Measurements from ENCODE around the gene FCSK.
A peak's percentile ranks its signal among the peaks of the same experiment; 100 is the strongest.

The FCSK gene

DNA sequence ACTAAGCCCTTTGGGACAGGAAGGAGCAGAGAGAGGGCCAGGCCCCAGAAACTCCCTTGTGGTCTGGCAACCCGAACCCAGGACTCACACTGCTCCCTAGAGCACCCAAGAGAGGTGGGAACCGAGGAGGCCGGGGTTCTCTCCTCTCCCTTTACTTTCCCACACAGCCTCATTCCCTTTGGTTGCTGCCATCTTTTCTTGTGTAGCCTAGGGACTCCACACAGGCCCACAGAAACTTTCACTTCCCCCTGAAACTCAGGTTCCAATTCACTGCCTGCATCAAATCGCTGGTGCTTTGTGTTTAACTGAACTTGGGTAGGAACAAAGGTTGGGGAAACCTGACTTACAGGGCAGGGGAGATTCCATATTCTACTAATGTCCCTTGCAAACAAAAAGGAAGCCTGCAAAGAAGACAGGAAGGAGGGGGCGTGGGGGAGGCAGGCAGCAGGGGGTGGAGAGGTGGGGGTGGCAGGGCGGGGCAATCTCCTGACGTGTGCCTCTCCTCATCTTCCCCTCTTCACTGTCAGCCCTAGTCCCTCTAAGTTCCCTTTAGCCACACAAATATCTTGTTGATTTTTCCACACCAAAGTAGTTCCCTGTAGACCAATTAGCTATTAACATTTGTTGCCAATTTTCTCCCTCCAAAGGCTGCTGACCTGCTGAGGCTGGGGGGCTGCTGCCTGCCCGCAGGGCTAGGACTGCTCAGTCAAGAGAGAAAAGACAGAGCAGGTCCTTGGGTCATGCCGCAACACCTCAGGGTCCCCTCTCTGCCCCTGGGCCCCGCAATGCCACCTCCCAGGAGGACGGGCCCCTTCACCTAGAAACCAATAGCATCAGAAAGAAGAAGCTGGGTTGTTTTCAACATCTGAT lies 23.5 kb upstream of the FCSK start:
- Histone ChIP-seq H3K27ac (ENCODE audit: low read depth in 2 of 2, low read length in 2 of 2) (peak overlapping the region; percentile 13 to 78), H3K36me3 (ENCODE audit: control insufficient read depth in 2 of 2, insufficient read depth in 2 of 2, low read length in 2 of 2) (peaks cover 0 to 3% of the 10 kb centered on the region in 2 donors), H3K27me3 (ENCODE audit: control insufficient read depth in 2 of 2, insufficient read depth in 2 of 2, low read length in 2 of 2) (no peaks in the 10 kb centered on the region), H3K9ac (ENCODE audit: low read depth in 1 of 2, low read length in 2 of 2) (peak overlapping the region in 1 of 2 donors; percentile 49), H3K4me3 (ENCODE audit: low read length in 2 of 2) (peak overlapping the region in 1 of 2 donors; percentile 31), H3K9me3 (ENCODE audit: control insufficient read depth in 2 of 2, low read length in 2 of 2) (no peaks in the 10 kb centered on the region), H3K4me1 (ENCODE audit: control insufficient read depth in 2 of 2, insufficient read depth in 2 of 2, low read length in 2 of 2) (peaks cover 46 to 51% of the 10 kb centered on the region in 2 donors)

DNA sequence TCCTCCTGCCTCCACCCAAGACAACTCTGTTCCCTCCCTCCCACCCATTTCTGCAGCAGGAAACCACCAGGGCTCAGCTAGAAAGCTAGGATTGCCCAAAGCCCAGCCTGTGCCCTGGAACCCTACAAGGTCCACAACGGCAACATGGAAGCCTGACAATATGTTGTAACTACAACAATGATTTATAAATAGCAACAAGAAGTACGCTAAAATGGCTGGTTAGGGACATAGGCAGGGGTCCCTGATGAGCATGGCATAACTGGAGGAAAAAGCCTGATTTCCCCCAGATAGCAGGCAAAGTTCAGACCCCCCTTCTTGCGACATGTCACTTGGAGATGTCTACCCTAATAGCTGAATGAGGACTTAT lies 22.1 kb upstream of the FCSK start:
- Histone ChIP-seq H3K9ac (ENCODE audit: low read depth in 1 of 2, low read length in 2 of 2) (no peak overlapping the region), H3K4me1 (ENCODE audit: control insufficient read depth in 2 of 2, insufficient read depth in 2 of 2, low read length in 2 of 2) (peaks cover 46 to 52% of the 10 kb centered on the region in 2 donors), H3K4me3 (ENCODE audit: low read length in 2 of 2) (no peak overlapping the region), H3K27me3 (ENCODE audit: control insufficient read depth in 2 of 2, insufficient read depth in 2 of 2, low read length in 2 of 2) (no peaks in the 10 kb centered on the region), H3K36me3 (ENCODE audit: control insufficient read depth in 2 of 2, insufficient read depth in 2 of 2, low read length in 2 of 2) (peaks cover 0 to 3% of the 10 kb centered on the region in 2 donors), H3K27ac (ENCODE audit: low read depth in 2 of 2, low read length in 2 of 2) (no peak overlapping the region), H3K9me3 (ENCODE audit: control insufficient read depth in 2 of 2, low read length in 2 of 2) (no peaks in the 10 kb centered on the region)

DNA sequence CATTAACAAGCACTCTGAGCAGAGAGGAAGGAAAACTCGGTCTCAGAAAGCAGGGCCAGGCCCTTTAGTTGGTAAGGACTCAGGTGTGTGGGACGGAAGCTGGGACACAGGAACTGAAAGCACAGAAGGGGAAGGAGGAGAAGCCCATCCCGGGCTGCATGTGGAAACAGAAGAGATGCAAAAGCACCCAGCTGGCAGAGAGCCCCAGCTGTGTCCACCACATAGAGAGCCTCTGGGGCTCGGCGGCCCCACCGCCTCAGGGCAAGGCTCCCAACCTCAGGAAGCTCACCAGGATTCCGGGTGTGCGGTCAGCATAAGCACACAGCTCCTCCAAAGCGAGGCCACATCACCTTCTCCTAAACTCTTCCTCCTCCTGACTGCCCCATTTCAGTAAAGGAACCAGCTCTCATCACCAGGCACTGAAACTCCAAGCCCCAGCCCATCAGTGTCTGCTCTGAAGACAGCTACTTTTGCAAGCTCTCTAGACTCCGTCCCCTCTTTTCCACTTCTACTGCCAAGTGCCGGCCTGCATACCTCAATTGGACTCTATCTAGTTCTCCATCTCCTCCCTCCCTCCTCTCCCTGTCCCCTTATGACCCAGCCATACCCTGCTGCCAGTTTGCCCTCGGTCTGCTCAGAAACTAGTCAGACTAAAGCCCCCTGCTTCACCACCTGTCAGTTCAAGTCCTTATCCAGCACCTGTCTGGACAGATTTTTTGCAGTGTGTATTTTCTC lies 21.5 kb upstream of the FCSK start:
- H3K9me3 ChIP-seq (ENCODE audit: control insufficient read depth in 2 of 2, low read length in 2 of 2), result no peaks in the 10 kb centered on the region
- peak overlapping the region in 1 of 2 donors; percentile 26 for H3K27ac ChIP-seq (ENCODE audit: low read depth in 2 of 2, low read length in 2 of 2)
- peaks cover 0 to 3% of the 10 kb centered on the region in 2 donors for H3K36me3 ChIP-seq (ENCODE audit: control insufficient read depth in 2 of 2, insufficient read depth in 2 of 2, low read length in 2 of 2)
- no peaks in the 10 kb centered on the region for H3K27me3 ChIP-seq (ENCODE audit: control insufficient read depth in 2 of 2, insufficient read depth in 2 of 2, low read length in 2 of 2)
- no peak overlapping the region for H3K4me3 ChIP-seq (ENCODE audit: low read length in 2 of 2)
- H3K4me1 ChIP-seq (ENCODE audit: control insufficient read depth in 2 of 2, insufficient read depth in 2 of 2, low read length in 2 of 2), result peaks cover 41 to 52% of the 10 kb centered on the region in 2 donors
- no peak overlapping the region for H3K9ac ChIP-seq (ENCODE audit: low read depth in 1 of 2, low read length in 2 of 2)

DNA sequence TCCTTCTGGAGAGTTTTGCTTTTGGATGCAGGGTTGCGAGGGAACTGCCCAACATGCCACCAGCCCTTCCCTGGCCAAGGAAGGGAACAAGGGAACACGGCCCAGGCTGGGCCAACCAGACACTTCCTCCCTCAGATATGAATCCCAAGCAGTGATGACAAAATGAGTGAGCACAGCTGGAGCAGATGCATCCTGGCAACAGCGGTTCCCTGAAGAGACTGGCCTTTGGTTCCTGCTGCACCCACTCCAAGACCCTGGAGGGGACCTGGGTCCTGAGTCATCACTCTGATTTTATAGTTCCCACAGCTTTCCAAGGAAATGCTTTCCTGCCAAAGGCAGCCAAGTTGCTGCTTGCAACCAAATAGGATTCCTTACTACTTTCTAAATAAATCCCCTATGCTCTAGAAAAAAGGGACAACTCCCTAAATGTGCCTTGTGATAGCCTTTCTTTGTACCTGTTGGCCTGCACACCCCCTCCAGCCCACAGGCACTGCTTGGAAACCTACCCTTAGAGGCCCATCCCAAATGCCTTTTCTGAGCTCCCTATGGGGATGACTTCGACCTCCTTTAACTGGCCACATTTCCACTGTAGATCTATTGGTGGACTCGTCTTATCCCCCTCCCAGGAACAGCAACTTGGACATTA lies 20.8 kb upstream of the FCSK start:
- H3K4me1 ChIP-seq (ENCODE audit: control insufficient read depth in 2 of 2, insufficient read depth in 2 of 2, low read length in 2 of 2), result peaks cover 38 to 50% of the 10 kb centered on the region in 2 donors
- peak overlapping the region; percentile 13 to 26 for H3K27ac ChIP-seq (ENCODE audit: low read depth in 2 of 2, low read length in 2 of 2)
- no peaks in the 10 kb centered on the region for H3K27me3 ChIP-seq (ENCODE audit: control insufficient read depth in 2 of 2, insufficient read depth in 2 of 2, low read length in 2 of 2)
- peaks cover 0 to 3% of the 10 kb centered on the region in 2 donors for H3K36me3 ChIP-seq (ENCODE audit: control insufficient read depth in 2 of 2, insufficient read depth in 2 of 2, low read length in 2 of 2)
- no peaks in the 10 kb centered on the region for H3K9me3 ChIP-seq (ENCODE audit: control insufficient read depth in 2 of 2, low read length in 2 of 2)
- no peak overlapping the region for H3K4me3 ChIP-seq (ENCODE audit: low read length in 2 of 2)
- H3K9ac ChIP-seq (ENCODE audit: low read depth in 1 of 2, low read length in 2 of 2), result no peak overlapping the region

DNA sequence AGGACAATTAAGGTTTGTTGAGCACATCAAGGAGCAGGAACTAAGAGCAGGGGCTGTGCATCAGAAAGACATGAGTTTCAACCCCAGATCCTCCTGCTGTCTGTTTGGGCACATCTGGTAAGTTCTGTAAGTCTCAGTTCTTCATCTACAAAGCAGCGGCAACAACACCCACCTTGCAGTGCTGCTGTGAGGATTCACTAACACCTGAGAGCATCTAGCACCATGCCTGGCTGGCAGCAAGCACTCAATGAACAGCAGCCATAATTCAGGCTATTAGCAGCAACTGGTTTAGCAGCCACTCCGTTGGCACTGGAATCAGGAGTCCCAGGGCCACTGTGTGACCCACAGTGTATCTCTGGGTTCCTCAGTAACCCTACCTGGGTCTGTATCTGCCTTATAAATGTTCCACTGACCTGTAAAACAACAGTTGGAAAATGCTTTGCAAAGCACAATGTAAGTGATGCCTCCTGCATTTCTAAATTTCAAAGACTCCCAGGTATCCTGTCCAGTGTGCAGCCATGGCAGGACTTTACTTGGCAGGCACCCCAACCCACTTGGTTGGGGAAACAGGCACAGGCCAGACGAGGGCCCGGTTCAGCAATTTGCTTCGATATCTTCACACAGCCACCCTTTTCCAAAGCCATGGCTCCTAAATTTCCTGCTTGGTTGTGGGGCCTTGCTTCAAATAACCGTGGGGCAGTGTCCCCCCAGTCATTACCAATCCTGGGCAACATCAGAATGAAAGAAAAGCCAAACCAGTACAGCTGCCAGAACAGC lies 19.7 kb upstream of the FCSK start:
- Histone ChIP-seq H3K9ac (ENCODE audit: low read depth in 1 of 2, low read length in 2 of 2) (no peak overlapping the region), H3K9me3 (ENCODE audit: control insufficient read depth in 2 of 2, low read length in 2 of 2) (no peaks in the 10 kb centered on the region), H3K4me1 (ENCODE audit: control insufficient read depth in 2 of 2, insufficient read depth in 2 of 2, low read length in 2 of 2) (peaks cover 32 to 49% of the 10 kb centered on the region in 2 donors), H3K27me3 (ENCODE audit: control insufficient read depth in 2 of 2, insufficient read depth in 2 of 2, low read length in 2 of 2) (no peaks in the 10 kb centered on the region), H3K4me3 (ENCODE audit: low read length in 2 of 2) (no peak overlapping the region), H3K36me3 (ENCODE audit: control insufficient read depth in 2 of 2, insufficient read depth in 2 of 2, low read length in 2 of 2) (peaks cover 0 to 3% of the 10 kb centered on the region in 2 donors), H3K27ac (ENCODE audit: low read depth in 2 of 2, low read length in 2 of 2) (no peak overlapping the region)

DNA sequence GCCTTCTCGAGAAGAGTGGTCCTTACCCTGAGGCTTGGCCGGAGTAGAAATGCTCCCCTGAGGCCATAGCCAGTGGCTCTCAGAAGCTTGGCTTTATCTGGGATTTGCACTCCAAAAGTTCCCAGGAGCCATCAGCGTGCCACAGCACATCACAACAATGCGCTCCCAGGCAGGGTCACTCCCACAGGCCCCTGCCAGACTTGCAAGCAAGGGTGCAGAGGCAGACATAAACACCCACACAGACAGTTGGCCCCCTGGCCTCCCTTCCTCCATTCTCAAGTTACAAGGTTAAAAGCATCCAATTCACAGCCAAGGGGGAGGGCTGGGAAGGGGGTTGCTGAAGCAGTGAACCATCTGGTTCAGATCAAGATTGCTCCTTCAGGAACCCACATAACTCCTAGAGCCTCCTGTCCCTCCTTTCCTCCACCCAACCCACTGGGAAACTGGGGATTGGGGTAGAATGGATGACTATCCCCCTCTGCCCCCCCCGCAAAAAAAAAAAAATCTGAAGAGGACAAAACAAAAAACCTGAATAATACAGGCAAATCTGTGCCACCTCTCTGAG lies 17.3 kb upstream of the FCSK start:
- H3K4me3 ChIP-seq (ENCODE audit: low read length in 2 of 2), result peak overlapping the region; percentile 46 to 79
- peaks cover 18 to 37% of the 10 kb centered on the region in 2 donors for H3K4me1 ChIP-seq (ENCODE audit: control insufficient read depth in 2 of 2, insufficient read depth in 2 of 2, low read length in 2 of 2)
- no peaks in the 10 kb centered on the region for H3K27me3 ChIP-seq (ENCODE audit: control insufficient read depth in 2 of 2, insufficient read depth in 2 of 2, low read length in 2 of 2)
- no peak overlapping the region for H3K27ac ChIP-seq (ENCODE audit: low read depth in 2 of 2, low read length in 2 of 2)
- peaks cover 0 to 3% of the 10 kb centered on the region in 2 donors for H3K36me3 ChIP-seq (ENCODE audit: control insufficient read depth in 2 of 2, insufficient read depth in 2 of 2, low read length in 2 of 2)
- H3K9me3 ChIP-seq (ENCODE audit: control insufficient read depth in 2 of 2, low read length in 2 of 2), result no peaks in the 10 kb centered on the region
- H3K9ac ChIP-seq (ENCODE audit: low read depth in 1 of 2, low read length in 2 of 2), result peak overlapping the region in 1 of 2 donors; percentile 21

DNA sequence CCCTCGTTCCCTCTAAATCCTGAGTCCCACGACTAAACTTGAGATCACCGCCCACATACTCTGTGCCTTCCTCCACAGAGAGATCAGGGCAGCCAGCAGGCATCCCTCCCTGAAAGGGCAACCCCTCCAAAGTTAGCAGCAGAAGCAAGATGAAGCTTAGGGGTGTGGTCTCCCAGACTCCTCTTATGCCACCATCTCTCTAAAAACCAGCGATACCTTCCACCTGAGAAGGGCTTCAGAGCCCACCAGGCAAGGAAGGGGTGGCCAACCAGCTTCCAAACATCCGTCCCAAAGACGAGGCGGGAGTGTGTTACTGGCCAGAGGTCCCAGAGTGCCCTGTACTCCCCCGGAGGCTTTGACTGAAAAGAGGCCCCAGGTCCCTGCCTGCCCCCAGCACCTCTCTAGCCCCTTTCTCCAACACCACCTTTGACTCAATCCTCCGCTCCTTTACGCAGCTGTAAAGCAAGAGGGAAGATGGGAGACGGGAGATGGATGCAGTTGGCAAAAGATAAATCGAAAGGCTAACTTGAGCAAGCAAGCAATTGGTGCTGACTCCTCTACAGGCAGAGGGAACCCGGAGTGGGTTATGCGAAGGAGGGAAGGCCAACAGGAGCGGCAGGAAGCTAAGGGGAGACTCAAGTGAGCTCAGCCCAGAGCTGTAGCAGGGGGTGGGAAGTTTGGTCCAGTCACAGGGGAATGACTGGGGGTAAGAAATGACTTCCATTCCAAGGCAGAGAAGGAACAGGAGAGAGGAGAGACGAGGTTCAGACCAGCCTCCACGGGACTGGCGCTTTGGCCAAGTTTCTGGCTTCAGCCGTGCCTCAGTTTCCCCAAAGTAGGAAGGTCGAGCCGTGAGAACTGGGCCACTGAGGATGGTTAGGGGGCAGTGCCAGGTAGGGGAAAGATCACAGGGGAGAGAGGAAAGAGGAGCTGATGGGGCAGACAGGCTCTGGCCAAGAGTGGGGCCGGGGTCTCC lies 16.5 kb upstream of the FCSK start:
- H3K27me3 ChIP-seq (ENCODE audit: control insufficient read depth in 2 of 2, insufficient read depth in 2 of 2, low read length in 2 of 2), result no peaks in the 10 kb centered on the region
- no peaks in the 10 kb centered on the region for H3K9me3 ChIP-seq (ENCODE audit: control insufficient read depth in 2 of 2, low read length in 2 of 2)
- peak overlapping the region; percentile 21 to 57 for H3K9ac ChIP-seq (ENCODE audit: low read depth in 1 of 2, low read length in 2 of 2)
- peaks cover 18 to 32% of the 10 kb centered on the region in 2 donors for H3K4me1 ChIP-seq (ENCODE audit: control insufficient read depth in 2 of 2, insufficient read depth in 2 of 2, low read length in 2 of 2)
- peaks cover 0 to 3% of the 10 kb centered on the region in 2 donors for H3K36me3 ChIP-seq (ENCODE audit: control insufficient read depth in 2 of 2, insufficient read depth in 2 of 2, low read length in 2 of 2)
- H3K4me3 ChIP-seq (ENCODE audit: low read length in 2 of 2), result peak overlapping the region; percentile 46 to 79
- peak overlapping the region in 1 of 2 donors; percentile 39 for H3K27ac ChIP-seq (ENCODE audit: low read depth in 2 of 2, low read length in 2 of 2)

DNA sequence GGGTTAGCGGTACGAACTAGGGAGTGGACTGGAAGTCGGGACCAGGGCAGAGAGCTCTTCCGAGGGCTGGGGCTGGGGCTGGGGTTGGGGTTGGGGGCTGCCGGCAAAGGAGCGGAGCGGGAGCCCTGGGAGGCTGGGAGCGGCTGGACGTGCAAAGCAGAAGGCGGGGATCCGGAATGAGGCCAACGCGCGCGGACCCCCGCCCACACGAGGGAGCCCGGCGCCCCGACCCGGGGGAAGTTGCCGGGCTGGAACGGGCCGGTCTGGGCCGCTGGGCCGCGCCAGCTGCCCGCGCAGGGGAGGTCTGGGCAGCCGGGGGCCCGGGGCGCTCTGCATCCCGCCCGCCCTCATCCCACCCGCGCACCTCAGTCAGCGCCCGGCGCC lies 15.8 kb upstream of the FCSK start:
- no peaks in the 10 kb centered on the region for H3K27me3 ChIP-seq (ENCODE audit: control insufficient read depth in 2 of 2, insufficient read depth in 2 of 2, low read length in 2 of 2)
- peak overlapping the region; percentile 21 to 57 for H3K9ac ChIP-seq (ENCODE audit: low read depth in 1 of 2, low read length in 2 of 2)
- H3K9me3 ChIP-seq (ENCODE audit: control insufficient read depth in 2 of 2, low read length in 2 of 2), result no peaks in the 10 kb centered on the region
- H3K27ac ChIP-seq (ENCODE audit: low read depth in 2 of 2, low read length in 2 of 2), result peak overlapping the region in 1 of 2 donors; percentile 39
- H3K4me1 ChIP-seq (ENCODE audit: control insufficient read depth in 2 of 2, insufficient read depth in 2 of 2, low read length in 2 of 2), result peaks cover 12 to 25% of the 10 kb centered on the region in 2 donors
- peak overlapping the region; percentile 46 to 79 for H3K4me3 ChIP-seq (ENCODE audit: low read length in 2 of 2)
- H3K36me3 ChIP-seq (ENCODE audit: control insufficient read depth in 2 of 2, insufficient read depth in 2 of 2, low read length in 2 of 2), result peaks cover 0 to 3% of the 10 kb centered on the region in 2 donors

All from mucosa of rectum (tissue), 2 donors.